Glutamatergic neuron (in vitro differentiated cells): ENCODE results near the gene UTP4. TPM values are rescaled to one million over a fixed set of nuclear protein-coding genes. Genes with fewer than 3 reads are reported as not detected.

Experiments
- DNase-seq: peaks from one replicate; pipeline ENCODE4 v3.0.0; 2022
- H3K27ac Mint-ChIP-seq: one replicate; pipeline ENCODE4 v1.8.0; 2020; ENCODE audit warnings: mild to moderate bottlenecking, mixed read lengths, inconsistent platforms; ENCODE audit not compliant: unreplicated experiment
- H3K27me3 Mint-ChIP-seq: one replicate; pipeline ENCODE4 v1.8.0; 2020; ENCODE audit warnings: mild to moderate bottlenecking, moderate library complexity, mixed read lengths, inconsistent platforms; ENCODE audit not compliant: unreplicated experiment
- H3K36me3 Mint-ChIP-seq: one replicate; pipeline ENCODE4 v1.8.0; 2020; ENCODE audit warnings: mild to moderate bottlenecking, mixed read lengths, inconsistent platforms; ENCODE audit not compliant: unreplicated experiment
- H3K4me1 Mint-ChIP-seq: one replicate; pipeline ENCODE4 v1.8.0; 2020; ENCODE audit warnings: mild to moderate bottlenecking, low read depth, mixed read lengths, inconsistent platforms; ENCODE audit not compliant: unreplicated experiment
- H3K4me3 Mint-ChIP-seq: one replicate; pipeline ENCODE4 v1.8.0; 2020; ENCODE audit warnings: mild to moderate bottlenecking, mixed read lengths, inconsistent platforms; ENCODE audit not compliant: unreplicated experiment
- H3K9me3 Mint-ChIP-seq: one replicate; pipeline ENCODE4 v1.8.0; 2020; ENCODE audit warnings: mild to moderate bottlenecking, moderate library complexity, mixed read lengths, inconsistent platforms; ENCODE audit not compliant: unreplicated experiment
- total RNA-seq: library from RNA; stranded (reverse); fragmentation: NEBNext Ultra II Directional; extraction: Animal tissue kit (Norgen Biotek cat#: 25700); gene quantifications from one replicate; pipeline ENCODE4 v1.2.1, GENCODE V29; 2021; ENCODE audit not compliant: unreplicated experiment
- TF ChIP-seq, protein P1 (sequence below): fragments of 200-600 bp; sonication (generic); IDR thresholded peaks from one replicate; pipeline ENCODE4 v1.5.0; 2021; ENCODE audit not compliant: partially characterized antibody, unreplicated experiment

UTP4 gene
- total RNA-seq, 1 donor from 2014 or later: 70.7 TPM

DNA sequence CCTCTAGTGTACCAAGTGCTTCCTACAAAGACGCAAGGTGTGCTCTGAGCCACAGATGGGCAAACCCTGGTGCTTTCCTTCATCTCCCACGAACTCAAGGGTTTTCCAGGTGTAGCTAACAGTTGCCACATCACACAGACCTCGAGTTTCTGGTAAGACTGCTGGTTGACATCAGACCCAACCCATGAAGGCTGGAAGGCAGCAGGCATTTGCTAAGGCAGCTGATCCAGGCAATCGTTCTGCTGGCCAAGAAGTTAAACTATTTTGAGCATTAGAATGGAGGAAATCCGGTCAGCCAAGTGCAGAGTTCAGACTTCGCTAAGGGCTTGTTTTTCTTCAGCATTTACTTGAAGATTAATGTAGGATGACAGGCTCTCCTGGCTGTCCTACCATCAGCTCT, 15.5 kb upstream of the UTP4 start:
- H3K4me3 Mint-ChIP-seq: no peak overlapping the region
- peaks cover 9% of the 10 kb centered on the region for H3K36me3 Mint-ChIP-seq
- H3K9me3 Mint-ChIP-seq: peaks cover 4% of the 10 kb centered on the region
- TF ChIP-seq, protein P1, sequence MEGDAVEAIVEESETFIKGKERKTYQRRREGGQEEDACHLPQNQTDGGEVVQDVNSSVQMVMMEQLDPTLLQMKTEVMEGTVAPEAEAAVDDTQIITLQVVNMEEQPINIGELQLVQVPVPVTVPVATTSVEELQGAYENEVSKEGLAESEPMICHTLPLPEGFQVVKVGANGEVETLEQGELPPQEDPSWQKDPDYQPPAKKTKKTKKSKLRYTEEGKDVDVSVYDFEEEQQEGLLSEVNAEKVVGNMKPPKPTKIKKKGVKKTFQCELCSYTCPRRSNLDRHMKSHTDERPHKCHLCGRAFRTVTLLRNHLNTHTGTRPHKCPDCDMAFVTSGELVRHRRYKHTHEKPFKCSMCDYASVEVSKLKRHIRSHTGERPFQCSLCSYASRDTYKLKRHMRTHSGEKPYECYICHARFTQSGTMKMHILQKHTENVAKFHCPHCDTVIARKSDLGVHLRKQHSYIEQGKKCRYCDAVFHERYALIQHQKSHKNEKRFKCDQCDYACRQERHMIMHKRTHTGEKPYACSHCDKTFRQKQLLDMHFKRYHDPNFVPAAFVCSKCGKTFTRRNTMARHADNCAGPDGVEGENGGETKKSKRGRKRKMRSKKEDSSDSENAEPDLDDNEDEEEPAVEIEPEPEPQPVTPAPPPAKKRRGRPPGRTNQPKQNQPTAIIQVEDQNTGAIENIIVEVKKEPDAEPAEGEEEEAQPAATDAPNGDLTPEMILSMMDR: no peak
- no peak for DNase-seq
- no peaks in the 10 kb centered on the region for H3K4me1 Mint-ChIP-seq
- no peaks in the 10 kb centered on the region for H3K27me3 Mint-ChIP-seq
- H3K27ac Mint-ChIP-seq: no peak overlapping the region

DNA sequence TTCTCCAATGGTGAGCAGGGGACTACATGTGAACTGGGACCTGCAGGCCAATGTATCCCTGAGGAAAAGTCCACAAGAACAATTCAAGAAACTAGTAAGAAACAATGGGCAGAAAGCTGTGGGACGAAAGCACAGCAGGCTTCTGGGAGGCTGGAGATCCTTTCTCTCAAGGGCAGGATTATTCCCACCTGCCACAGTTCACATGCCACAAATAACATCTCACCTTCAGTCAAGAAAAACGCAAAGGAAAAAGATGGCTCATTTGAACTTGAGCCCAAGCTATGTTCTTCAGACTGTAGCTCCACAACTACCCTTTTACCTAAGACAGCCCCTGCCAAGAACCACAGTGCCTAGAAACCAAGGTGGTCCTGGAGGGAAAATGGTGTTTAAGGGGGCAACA, 14.0 kb upstream of the UTP4 start:
- DNase-seq: no peak
- H3K4me1 Mint-ChIP-seq: no peaks in the 10 kb centered on the region
- no peak overlapping the region for H3K4me3 Mint-ChIP-seq
- H3K27me3 Mint-ChIP-seq: no peaks in the 10 kb centered on the region
- TF ChIP-seq, protein P1: no peak
- peaks cover 9% of the 10 kb centered on the region for H3K36me3 Mint-ChIP-seq
- H3K27ac Mint-ChIP-seq: no peak overlapping the region
- H3K9me3 Mint-ChIP-seq: peaks cover 4% of the 10 kb centered on the region

DNA sequence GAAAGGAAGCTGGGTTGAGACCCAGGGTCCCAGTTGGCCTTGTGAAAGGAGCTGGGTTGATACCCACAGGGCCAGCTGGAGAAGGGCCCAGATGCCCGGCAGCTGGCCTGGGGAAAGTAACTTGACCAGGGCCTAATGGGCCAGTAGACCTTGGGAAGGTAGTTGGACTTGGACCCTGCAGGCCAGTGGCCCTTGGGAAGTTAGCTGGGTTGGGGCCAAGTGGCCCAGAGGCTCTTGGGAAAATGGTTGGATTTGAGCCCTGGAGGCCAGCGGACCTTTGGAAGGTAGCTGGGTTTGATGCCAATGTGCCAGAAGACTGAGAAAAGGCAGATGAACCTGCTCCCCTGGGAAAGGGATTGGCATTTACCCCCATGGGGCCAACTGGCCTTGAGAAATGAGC, 13.5 kb upstream of the UTP4 start:
- Mint-ChIP-seq H3K27ac (no peak overlapping the region), H3K36me3 (peaks cover 9% of the 10 kb centered on the region), H3K4me1 (no peaks in the 10 kb centered on the region), H3K4me3 (no peak overlapping the region), H3K27me3 (no peaks in the 10 kb centered on the region), H3K9me3 (peaks cover 4% of the 10 kb centered on the region)
- DNase-seq: no peak
- TF ChIP-seq, protein P1: no peak

DNA sequence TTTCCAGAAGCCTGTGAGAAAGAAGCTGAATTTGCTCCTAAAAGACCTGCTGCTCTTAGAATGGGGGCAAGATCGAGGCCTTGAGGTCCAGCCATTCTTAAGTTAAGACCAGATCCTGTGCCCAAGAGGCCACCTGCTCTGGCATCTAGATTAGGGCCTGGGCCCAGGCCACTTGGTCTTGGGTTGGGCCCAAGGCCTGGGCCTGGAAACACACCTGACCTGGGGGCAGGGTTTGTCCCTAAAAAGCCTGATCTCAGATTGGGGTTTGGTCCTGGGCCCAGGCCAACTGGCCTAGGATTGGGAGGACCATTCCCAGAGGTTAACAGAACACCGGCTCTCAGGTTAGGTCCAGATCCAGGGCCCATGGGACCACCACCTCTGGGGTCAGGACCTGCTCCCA, 12.9 kb upstream of the UTP4 start:
- no peak overlapping the region for H3K4me3 Mint-ChIP-seq
- DNase-seq: no peak
- H3K4me1 Mint-ChIP-seq: no peaks in the 10 kb centered on the region
- H3K9me3 Mint-ChIP-seq: peaks cover 4% of the 10 kb centered on the region
- TF ChIP-seq, protein P1: no peak
- no peaks in the 10 kb centered on the region for H3K27me3 Mint-ChIP-seq
- H3K36me3 Mint-ChIP-seq: peaks cover 9% of the 10 kb centered on the region
- H3K27ac Mint-ChIP-seq: no peak overlapping the region

DNA sequence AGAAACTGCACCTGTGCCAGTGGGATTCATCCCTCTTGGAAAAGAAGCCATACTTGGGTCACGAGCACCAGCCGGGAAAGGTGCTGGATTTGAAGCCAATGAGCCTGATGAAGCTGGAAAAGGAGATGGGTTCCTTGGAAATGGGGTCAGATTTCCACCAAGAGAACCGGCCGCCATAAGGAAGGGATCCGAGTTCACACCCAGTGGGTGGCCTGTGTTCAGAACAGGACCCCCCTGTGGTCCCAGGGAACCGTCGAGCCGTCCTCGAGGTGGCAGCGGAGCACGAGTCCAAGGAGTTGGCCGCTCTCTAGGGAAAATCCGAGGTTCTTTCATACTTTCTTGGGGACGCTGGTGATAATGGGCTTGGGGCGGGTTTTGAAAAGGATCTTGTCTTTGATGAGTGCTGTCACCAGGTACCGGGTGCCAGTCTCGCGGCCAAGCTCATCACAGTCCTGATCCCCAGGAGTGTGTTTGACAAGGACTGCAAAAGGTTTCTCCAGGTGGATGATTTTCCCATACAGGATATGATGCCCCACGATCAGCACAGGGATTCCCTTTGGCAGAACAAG, 12.3 kb upstream of the UTP4 start:
- Mint-ChIP-seq H3K27ac (no peak overlapping the region), H3K4me1 (no peaks in the 10 kb centered on the region), H3K36me3 (peaks cover 4% of the 10 kb centered on the region)

More for the DNA sequence above, 12.3 kb upstream of the UTP4 start:
- Mint-ChIP-seq H3K9me3 (peaks cover 4% of the 10 kb centered on the region), H3K27me3 (no peaks in the 10 kb centered on the region), H3K4me3 (no peak overlapping the region)
- no peak for DNase-seq
- TF ChIP-seq, protein P1: no peak
